ENCODE results near the gene LRRC55.

DNA sequence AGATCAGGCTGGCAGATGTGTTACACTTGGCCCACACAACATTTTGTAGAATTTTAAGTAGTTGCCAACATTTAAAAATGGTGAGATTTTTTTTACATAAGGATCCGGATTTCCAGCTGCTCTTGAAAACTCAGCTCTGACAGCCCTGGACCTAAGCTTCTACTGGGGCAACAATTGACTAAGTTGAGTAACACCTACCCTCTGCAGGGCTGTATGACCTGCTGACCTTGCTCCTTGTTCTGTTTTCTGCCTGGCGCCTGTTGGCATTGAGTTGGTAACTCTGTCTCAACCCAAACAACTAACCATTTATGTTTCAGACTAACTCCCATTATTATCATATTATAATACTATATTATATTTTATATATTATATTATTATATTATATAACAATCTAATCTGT, 21.1 kb upstream of the LRRC55 start:
- TF ChIP-seq EZH2 (IDR thresholded peaks at IDR 0.05; ENCODE audit: low read depth, unreplicated experiment) (no peak), REST (IDR thresholded peaks at IDR 0.05; ENCODE audit: unreplicated experiment) (no peak), CTCF (conservative IDR thresholded peaks at IDR 0.05; ENCODE audit: low read depth in 2 of 2) (no peak), EZH2phosphoT487 (IDR thresholded peaks at IDR 0.05; ENCODE audit: unreplicated experiment) (no peak), STAT1 (IDR thresholded peaks at IDR 0.05; ENCODE audit: unreplicated experiment) (no peak), POLR2AphosphoS5 (IDR thresholded peaks at IDR 0.05; ENCODE audit: low read depth) (no peak)
